ENCODE measurements around the gene GID8.
A peak's percentile ranks its signal among the peaks of the same experiment; 100 is the strongest.

Gene GID8

GRCh38 chr20:62918831-62919230 lies 19.1 kb upstream of the GID8 start:
- Histone ChIP-seq H3K36me3 (ENCODE audit: low read length) (0 out of 2 replicates have a peak, but pooled peaks cover 5% of the 10 kb centered on the region), H3K4me3 (ENCODE audit: insufficient read depth, low read length, poor library complexity, severe bottlenecking) (no peak overlapping the region), H3K9ac (ENCODE audit: low read length) (no peak overlapping the region), H3K9me3 (ENCODE audit: insufficient read depth, low read length) (no peaks in the 10 kb centered on the region), H3K9me2 (replicated peaks; ENCODE audit: insufficient read depth, low read length) (no peaks in the 10 kb centered on the region), H3K27me3 (ENCODE audit: low read length) (no peaks in the 10 kb centered on the region), H3K27ac (ENCODE audit: low read depth, low read length) (peak overlapping the region; percentile 28), H3F3A (ENCODE audit: insufficient read depth) (peaks cover 9% of the 10 kb centered on the region; the same call in 1 of the 2 replicates), H4K20me1 (ENCODE audit: low read depth, low read length) (peaks cover 69% of the 10 kb centered on the region), H3K4me2 (ENCODE audit: low read depth, low read length, poor library complexity, severe bottlenecking) (peak overlapping the region; percentile 40), H2AFZ (ENCODE audit: low read depth, low read length, severe bottlenecking) (no peak overlapping the region), H3K79me2 (ENCODE audit: insufficient read depth, low read length) (peaks cover 100% of the 10 kb centered on the region)
- TF ChIP-seq EZH2phosphoT487 (conservative IDR thresholded peaks at IDR 0.05; ENCODE audit: low read length) (no peak), CTCF (IDR thresholded peaks at IDR 0.05; ENCODE audit: insufficient read depth, low read length, poor library complexity, severe bottlenecking) (no peak)

- Histone ChIP-seq H3K9me3 (ENCODE audit: insufficient read depth, low read length) (no peaks in the 10 kb centered on the region), H3K36me3 (ENCODE audit: low read length) (0 out of 2 replicates have a peak, but pooled peaks cover 2% of the 10 kb centered on the region), H4K20me1 (ENCODE audit: low read depth, low read length) (peaks cover 65% of the 10 kb centered on the region), H2AFZ (ENCODE audit: low read depth, low read length, severe bottlenecking) (no peak overlapping the region), H3K27ac (ENCODE audit: low read depth, low read length) (0 out of 2 replicates have a peak overlapping the region, but pooled peaks have one; percentile 20), H3F3A (ENCODE audit: insufficient read depth) (peaks cover 9% of the 10 kb centered on the region; the same call in 1 of the 2 replicates), H3K27me3 (ENCODE audit: low read length) (no peaks in the 10 kb centered on the region), H3K4me2 (ENCODE audit: low read depth, low read length, poor library complexity, severe bottlenecking) (peak overlapping the region; percentile 40), H3K4me3 (ENCODE audit: insufficient read depth, low read length, poor library complexity, severe bottlenecking) (no peak overlapping the region), H3K9me2 (replicated peaks; ENCODE audit: insufficient read depth, low read length) (no peaks in the 10 kb centered on the region), H3K9ac (ENCODE audit: low read length) (0 out of 2 replicates have a peak overlapping the region, but pooled peaks have one; percentile 14), H3K79me2 (ENCODE audit: insufficient read depth, low read length) (peaks cover 100% of the 10 kb centered on the region)
- TF ChIP-seq CTCF (IDR thresholded peaks at IDR 0.05; ENCODE audit: insufficient read depth, low read length, poor library complexity, severe bottlenecking) (no peak), EZH2phosphoT487 (conservative IDR thresholded peaks at IDR 0.05; ENCODE audit: low read length) (no peak)
Observed at GRCh38 chr20:62920039-62920645, 17.8 kb upstream of the GID8 start.

- Histone ChIP-seq H3K4me3 (ENCODE audit: insufficient read depth, low read length, poor library complexity, severe bottlenecking) (no peak overlapping the region), H2AFZ (ENCODE audit: low read depth, low read length, severe bottlenecking) (no peak overlapping the region), H3K27me3 (ENCODE audit: low read length) (no peaks in the 10 kb centered on the region), H3K9me3 (ENCODE audit: insufficient read depth, low read length) (no peaks in the 10 kb centered on the region), H3K36me3 (ENCODE audit: low read length) (no peaks in the 10 kb centered on the region), H3K9me2 (replicated peaks; ENCODE audit: insufficient read depth, low read length) (no peaks in the 10 kb centered on the region), H3F3A (ENCODE audit: insufficient read depth) (peaks cover 9% of the 10 kb centered on the region; the same call in 1 of the 2 replicates), H4K20me1 (ENCODE audit: low read depth, low read length) (peaks cover 54% of the 10 kb centered on the region), H3K27ac (ENCODE audit: low read depth, low read length) (no peak overlapping the region), H3K4me2 (ENCODE audit: low read depth, low read length, poor library complexity, severe bottlenecking) (peak overlapping the region; percentile 6), H3K9ac (ENCODE audit: low read length) (no peak overlapping the region), H3K79me2 (ENCODE audit: insufficient read depth, low read length) (peaks cover 98% of the 10 kb centered on the region)
- TF ChIP-seq EZH2phosphoT487 (conservative IDR thresholded peaks at IDR 0.05; ENCODE audit: low read length) = no peak
- no peak for TF ChIP-seq CTCF (IDR thresholded peaks at IDR 0.05; ENCODE audit: insufficient read depth, low read length, poor library complexity, severe bottlenecking)
Observed at GRCh38 chr20:62921119-62921687, 16.7 kb upstream of the GID8 start.

Data from SU-DHL-6 (cell line).